ENCODE data around the gene PPWD1. TPM values are rescaled to one million over a fixed set of nuclear protein-coding genes. Genes with fewer than 3 reads are reported as not detected.
A peak's percentile ranks its signal among the peaks of the same experiment; 100 is the strongest.
"Not testable (repeated sequence)": the region's sequence is repeated elsewhere in the genome, so short reads cannot be mapped to it uniquely, and the experiment has no call there.

PPWD1 gene
- polyA plus RNA-seq (ENCODE audit: insufficient read length in 4 of 4) = 10 to 100 TPM; 58.6 to 98.7 (median 74.5) TPM

DNA sequence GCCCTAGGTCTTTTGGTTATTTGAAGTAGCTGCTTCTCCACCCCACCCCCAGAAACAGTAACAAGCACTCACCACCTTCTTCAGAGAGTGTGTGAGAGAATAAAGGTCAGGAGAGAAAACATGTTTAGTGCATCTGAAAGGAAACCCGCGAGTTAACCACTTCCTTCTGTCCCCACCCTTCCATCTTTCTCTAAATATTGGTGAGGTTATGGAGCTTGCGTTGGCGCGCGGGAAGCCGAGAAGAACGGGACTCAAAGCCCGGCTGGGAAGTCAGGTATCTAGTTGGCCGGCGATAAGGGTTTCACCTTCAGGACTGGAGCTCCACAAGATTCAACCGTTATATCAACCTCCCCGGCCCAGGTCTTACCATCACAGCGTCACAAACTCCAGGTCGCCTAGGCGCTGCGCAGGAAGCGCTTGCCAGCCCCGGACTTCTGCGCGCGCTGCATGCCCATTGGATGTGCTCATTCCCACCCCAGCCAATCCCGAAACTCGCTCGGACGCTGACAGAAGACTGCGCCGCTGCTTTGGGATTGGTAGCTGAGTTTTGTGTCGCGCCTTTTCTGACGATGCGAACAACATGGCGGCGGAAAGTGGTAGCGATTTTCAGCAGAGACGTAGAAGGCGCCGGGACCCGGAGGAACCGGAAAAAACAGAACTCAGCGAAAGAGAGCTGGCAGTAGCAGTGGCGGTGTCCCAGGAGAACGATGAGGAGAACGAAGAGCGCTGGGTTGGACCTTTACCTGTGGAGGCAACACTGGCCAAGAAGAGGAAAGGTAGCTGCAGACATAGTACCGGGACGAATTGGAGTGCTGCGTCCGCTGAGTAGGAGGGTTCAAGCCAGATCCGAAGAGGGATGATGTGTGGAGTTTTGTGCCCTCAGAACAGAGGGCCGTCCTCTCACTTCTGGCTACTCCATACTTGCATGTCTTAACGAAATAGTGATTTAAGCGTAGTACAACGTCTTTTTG is at the start of gene PPWD1, which contains the start of gene CENPK:
PPWD1 (plus strand) TSS at position 566 of the 971 bp plus-strand sequence; CDS start at position 581, 15 bp downstream.
CENPK (minus strand) TSS at position 438 of the 971 bp plus-strand sequence. CDS start 8,261 bp downstream, outside the sequence.
- peak; percentile 84 to 93 (median 90) for DNase-seq (ENCODE audit: low read depth in 4 of 4, low spot score in 2 of 4)

DNA sequence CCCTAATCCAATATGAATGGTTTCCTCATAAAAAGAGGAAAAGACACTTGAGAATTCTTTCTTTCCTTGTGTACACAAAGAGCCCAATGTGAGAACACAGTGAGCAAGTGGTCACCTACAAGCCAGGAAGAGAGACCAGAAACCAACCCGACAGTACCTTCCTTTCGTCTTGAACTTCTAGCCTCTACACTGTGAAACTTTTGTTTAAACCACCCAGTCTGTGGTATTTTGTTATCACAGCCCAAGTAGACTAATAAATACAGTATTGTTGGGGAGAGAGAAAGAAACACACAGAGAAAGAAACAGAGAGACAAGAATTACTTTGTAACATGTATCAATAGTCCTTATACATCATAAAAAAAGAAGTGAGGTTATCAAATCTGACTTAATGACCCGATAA is 37.4 kb upstream of the PPWD1 start:
- no peak for DNase-seq (ENCODE audit: low read depth in 4 of 4, low spot score in 2 of 4)

DNA sequence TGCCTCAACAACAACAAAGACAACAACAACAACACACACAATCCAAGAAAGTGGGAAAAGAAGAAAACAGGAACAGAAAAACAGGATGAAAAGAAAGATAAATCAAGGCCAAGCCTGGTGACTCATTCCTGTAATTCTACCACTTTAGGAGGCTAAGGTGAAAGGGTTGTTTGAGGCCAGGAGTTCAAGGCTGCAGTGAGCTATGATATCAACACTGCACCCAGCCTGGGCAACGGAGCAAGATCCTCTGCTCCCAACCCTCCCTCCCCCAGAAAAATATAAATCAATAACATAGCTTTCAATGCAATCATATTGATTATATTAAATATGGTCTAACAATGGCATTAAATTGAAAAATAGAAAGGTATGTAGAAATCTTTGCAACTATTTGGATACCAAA is 32.2 kb upstream of the PPWD1 start:
- DNase-seq (ENCODE audit: low read depth in 4 of 4, low spot score in 2 of 4) = no peak

DNA sequence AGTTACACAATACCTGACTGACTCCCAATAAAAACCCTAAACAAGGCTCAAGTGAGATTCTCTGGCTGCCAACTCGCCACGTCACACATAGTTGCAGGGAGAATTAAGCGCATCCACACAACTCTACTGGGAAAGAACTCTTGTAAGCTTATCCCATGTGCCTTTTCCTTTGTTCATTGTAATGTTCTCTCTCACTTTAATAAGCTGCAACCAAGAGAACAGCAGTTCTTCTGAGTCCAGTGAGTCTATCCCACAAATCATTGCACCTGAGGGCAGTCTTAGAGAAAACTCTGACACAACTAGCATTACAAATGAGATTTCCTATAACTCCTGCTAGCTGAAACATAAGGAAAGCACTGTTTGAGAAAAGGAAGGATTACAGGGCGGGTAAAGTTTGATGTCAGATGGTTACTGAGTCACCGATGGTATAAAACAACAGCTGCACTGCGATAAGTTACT is 27.5 kb upstream of the PPWD1 start:
- no peak for DNase-seq (ENCODE audit: low read depth in 4 of 4, low spot score in 2 of 4)

DNA sequence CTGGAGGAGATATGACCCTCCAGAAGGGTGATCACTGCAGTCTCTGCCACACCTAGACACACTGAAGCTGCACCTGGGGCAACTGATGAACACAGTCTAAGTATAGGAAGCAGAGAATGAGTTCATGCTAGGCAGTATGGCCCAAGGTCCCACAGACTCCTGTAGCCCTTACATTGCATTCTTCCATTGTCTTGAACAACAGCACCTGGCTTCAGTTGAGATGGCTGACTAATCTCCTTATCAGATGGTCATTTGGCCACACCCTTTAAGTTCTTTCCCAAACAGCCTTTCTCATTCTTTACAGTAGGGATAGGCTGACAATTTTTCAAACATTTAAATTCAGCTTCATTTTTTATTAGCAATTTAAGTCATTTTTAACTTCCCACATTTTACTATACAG is 23.3 kb upstream of the PPWD1 start:
- DNase-seq (ENCODE audit: low read depth in 4 of 4, low spot score in 2 of 4) = no peak

DNA sequence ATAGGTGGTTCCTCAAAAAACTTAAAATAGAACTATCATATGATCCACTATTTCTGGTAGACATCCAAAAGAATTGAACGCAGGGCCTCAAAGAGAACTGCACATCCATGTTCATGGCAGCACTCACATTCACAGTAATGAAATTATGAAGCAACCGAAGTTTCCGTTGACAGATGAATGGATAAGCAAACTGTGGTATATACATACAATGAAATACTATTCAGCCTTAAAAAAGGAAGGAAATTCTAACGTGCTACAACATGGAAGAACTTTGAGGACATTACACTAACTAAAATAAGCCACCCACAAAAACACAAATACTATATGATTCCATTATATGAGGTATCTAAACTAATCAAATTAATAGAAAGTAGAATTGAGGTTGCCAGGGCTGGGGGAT is 18.6 kb upstream of the PPWD1 start:
- DNase-seq (ENCODE audit: low read depth in 4 of 4, low spot score in 2 of 4) = no peak

DNA sequence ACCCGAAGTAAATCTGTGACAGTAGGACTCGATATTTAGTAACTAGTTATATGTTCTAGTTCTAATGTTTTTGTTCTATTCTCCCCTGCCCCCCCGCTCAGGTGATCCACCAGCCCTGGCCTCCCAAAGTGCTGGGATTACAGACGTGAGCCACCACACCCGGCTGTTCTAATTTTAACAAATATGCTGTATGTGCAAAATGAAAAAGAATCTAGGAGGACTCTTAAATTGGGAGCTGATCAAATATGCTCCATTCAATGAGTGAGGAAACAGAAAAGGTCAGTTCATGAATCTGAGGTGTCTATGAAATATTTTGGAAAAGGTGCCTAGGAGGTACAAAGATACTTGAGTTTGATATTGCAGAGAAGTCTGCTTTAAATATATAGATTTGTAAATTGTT is 17.0 kb upstream of the PPWD1 start:
- no peak for DNase-seq (ENCODE audit: low read depth in 4 of 4, low spot score in 2 of 4)

DNA sequence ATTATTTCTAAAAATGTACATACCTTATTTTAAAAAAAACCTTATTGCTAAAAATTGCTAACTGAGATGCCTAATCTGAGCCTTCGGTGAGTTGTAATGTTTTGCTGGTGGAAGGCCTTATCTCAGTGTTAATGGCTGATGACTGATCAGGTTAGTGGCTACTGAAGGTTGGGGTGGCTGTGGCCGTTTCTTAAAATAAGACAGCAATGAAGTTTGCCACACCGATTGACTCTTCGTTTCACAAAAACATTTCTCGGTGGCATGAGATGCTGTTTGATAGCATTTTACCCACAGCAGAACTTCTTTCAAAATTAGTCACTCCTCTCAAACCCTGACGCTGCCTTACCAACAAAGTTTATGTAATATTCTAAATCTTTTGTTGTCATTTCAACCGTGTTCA is 14.8 kb upstream of the PPWD1 start:
- no peak for DNase-seq (ENCODE audit: low read depth in 4 of 4, low spot score in 2 of 4)

DNA sequence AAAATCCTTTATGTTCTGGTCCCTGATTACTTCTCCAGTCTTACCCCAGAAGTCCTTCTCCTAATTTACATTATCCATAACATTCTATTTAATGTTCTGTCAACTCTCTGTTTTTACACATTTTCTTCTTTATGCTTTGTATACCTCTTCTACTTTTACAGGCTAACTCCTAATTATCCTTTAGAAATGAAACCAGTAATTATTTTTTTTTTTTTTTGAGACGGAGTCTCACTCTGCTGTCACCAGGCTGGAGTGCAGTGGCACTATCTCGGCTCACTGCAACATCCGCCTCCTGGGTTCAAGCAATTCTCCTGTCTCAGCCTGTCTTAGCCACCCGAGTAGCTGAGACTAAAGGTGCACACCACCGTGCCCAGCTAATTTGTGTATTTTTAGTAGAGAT is 9.2 kb upstream of the PPWD1 start:
- DNase-seq (ENCODE audit: low read depth in 4 of 4, low spot score in 2 of 4) = no peak

DNA sequence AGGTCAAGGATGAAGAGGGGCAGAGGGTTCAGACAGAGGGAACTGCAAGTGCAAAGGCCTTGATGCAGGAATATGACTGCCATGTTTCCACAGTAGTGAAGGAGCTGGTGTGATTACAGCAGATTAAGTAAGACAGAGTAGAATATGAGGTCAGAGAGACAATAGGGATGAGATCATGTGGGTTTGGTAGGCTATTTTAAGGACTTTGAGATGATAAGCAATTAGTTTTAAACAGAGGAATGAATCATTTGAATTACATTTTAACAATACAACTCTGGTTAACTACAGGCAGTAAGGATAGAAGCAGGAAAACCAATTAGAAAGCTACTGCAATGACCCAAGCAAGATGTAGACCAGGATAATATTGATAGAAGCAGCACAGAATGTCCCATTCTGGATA is 7.8 kb upstream of the PPWD1 start:
- no peak for DNase-seq (ENCODE audit: low read depth in 4 of 4, low spot score in 2 of 4)

DNA sequence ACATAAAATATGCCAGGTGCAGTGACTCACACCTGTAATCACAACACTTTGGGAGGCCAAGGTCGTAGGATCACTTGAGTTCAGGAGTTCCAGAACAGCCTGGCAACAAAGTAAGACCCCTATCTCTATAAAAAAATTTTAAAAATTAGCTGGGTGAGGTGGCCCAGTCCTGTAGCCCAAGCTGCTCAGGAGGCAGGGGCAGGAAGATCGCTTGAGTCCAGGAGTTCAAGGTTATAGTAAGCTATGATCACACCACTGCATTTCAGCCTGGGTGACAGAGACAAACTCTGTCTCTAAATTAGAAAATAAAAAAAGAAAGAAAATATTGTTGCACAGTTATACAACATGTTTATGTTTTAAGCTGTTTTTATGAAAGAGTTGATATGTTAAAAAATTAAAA is 6.9 kb upstream of the PPWD1 start:
- DNase-seq (ENCODE audit: low read depth in 4 of 4, low spot score in 2 of 4) = no peak

DNA sequence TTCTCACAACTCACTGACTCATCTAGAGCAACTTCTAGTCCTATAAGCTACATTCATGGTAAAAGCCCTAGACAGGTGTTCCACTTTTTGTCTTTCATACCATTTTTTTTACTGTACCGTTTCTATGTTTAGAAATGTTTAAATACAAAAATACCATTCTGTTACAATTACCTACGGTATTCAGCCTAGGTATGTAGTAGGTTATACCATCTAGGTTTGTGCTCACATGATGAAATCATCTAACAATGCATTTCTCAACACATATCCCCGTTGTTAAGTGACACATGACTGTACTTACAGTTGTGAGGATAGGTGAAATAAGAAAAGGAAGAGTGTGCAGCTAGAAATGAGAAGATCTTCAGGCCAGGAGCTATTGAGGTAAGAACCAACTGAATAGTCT is 6.4 kb upstream of the PPWD1 start:
- no peak for DNase-seq (ENCODE audit: low read depth in 4 of 4, low spot score in 2 of 4)

DNA sequence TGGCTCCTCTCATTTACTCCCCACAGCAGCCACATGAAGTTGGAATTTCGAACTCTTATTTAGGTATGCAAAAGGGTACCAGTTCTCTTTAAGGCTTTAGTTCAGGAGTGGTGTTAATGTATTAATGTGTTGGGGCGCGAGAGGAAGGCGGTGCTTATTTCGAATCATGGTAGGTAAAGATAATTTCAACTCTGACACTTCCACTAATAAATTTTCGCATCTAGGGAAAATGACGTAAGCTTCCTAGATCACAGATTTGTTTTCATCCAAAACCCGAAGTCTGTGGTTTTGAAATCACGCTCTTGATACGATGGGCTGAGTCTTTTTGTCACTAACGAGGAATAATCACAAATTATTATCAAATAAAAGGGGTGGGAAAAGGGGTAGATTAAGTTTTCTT is 681 bp downstream of the PPWD1 start:
- no peak for DNase-seq (ENCODE audit: low read depth in 4 of 4, low spot score in 2 of 4)

DNA sequence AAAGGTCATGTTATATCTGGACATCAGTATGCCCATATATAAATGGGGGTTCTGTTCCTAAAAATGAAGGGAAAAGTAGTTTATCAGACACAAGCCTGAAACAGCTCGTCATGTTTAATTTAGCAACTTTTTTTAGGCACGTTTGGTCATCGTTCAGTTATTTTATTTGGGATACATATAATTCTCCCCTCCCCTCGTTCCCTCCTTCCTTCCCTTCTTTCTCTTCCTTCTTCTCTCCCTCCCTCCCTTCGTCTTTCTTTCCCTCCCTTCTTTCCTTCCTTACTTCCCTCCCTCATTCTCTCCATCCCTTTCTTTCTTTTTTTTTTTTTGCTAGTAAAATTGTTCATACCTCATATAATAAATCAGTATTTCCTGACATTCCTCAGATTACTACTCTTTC is 3.4 kb downstream of the PPWD1 start:
- no peak for DNase-seq (ENCODE audit: low read depth in 4 of 4, low spot score in 2 of 4)

DNA sequence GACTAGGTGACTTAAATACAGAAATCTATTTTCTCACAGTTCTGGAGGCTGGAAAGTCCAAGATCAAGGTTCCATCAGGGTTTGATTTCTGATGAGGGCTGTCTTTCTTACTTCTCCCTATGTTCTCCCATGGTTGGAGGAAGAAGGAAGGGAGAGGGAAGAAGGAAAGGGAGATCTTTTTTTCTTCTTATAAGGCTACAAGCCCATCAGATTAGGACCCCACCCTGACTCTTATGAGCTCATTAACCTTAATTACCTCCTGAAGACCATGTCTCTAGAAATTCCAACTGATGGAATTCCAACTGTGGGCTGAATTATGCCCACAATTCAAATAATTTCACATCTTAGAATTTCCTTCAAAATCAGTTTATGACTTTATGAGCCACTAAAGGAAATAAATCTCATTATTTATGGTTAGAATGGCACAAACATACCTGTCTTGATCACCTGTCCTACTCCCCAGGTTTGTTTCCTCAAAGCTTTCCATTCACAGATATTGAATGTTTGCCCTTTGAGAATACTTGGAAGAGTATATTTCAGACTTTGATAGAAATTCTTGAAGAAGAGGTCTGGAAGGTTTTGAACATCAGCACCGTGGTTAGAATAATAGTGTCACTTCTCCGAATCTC is 7.6 kb downstream of the PPWD1 start:
- no peak for DNase-seq (ENCODE audit: low read depth in 4 of 4, low spot score in 2 of 4)

DNA sequence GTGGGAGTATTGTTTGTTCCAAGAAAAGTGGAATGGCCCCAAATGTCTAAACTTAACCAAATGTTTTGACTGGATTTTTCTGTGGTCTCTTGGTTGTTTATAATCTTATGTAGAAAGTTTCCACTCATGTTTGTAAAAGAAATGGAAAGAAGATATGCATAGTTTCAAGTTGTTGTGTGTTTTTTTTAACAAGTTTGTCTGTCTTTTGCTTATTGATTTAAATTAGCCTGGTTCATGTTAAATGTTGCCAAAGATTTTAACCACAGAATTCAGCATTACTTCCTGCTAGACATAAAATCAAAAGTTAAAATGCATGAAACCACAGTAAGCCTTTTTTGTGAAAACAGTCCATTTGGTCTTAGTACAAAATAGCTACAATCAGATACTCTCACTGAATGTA is 14.0 kb downstream of the PPWD1 start:
- no peak for DNase-seq (ENCODE audit: low read depth in 4 of 4, low spot score in 2 of 4)

DNA sequence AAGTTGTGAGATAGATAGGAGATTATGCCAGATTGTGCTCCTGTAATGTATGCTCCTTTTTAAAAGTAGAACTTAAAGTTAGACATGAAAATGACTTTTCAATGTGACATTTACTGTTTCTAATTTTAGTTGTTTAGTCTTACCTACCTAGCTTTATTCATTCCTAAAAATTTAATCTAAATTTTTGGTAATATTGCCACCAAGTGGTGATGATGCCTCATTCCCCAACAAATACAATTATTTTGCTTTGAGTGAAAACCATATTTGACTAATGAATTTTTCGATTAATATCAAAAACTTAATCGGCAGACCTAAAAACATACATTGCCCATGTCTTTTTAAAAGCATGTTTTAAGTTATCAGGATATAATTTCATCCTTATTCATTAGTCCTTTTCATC is 25.6 kb downstream of the PPWD1 start:
- DNase-seq (ENCODE audit: low read depth in 4 of 4, low spot score in 2 of 4) = no peak

DNA sequence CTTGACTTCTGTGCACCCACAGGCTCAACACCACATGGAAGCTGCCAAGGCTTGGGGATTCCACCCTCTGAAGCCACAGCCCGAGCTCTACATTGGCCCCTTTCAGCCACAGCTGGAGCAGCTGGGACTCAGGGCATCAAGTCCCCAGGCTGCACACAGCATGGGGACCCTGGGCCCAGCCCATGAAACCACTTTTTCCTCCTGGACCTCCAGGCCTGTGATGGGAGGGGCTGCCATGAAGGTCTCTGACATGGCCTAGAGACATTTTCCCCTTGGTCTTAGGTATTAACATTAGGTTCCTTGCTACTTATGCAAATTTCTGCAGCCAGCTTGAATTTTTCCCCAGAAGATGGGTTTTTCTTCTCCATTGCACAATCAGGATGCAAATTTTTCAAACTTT is 38.7 kb downstream of the PPWD1 start:
- not testable (repeated sequence) for DNase-seq (ENCODE audit: low read depth in 4 of 4, low spot score in 2 of 4)

DNA sequence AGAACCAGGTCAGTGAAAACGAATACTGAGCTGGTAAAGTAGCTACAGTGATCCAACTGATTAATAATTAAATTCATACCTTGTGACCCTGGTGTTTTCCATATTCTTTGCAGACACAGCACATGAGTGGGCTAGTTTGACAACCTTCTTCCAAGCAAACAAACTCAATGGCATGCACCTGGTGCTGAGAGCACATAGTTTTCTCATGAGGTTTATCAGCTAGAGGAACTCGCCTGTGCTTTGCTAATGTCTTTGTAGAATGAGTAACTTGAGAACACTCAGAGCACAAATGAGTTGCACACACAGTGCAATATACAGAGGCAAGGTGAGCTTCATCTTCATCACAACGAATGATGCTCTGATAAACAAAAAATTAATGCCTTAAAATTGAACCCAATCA is 48.4 kb downstream of the PPWD1 start:
- no peak for DNase-seq (ENCODE audit: low read depth in 4 of 4, low spot score in 2 of 4)

DNA sequence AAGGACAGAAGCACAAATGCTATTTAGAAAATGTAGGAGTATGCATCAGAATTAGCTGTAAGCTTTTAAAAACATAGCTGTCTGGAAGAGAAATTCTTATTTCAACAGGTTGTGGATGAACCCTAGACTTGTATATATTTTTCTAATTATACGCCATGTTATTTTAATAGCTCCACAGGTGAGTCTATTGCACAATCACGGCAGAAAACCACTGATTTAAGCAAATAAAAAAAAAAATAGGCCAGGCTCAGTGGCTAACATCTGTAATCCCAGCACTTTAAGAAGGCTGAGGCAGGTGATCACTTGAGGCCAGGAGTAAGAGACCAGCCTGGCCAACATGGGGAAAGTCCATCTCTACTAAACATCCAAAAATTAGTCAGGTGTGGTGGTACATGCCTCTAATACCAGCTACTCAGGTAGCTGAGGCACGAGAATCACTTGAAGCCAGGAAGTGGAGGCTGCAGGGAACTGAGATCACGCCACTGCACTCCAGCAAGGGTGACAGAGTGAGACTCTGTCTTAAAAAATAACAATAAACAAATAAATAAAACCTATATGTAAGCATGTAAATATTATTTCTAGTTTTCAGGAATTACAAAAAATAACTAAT is 49.3 kb downstream of the PPWD1 start:
- DNase-seq (ENCODE audit: low read depth in 4 of 4, low spot score in 2 of 4) = no peak

DNA sequence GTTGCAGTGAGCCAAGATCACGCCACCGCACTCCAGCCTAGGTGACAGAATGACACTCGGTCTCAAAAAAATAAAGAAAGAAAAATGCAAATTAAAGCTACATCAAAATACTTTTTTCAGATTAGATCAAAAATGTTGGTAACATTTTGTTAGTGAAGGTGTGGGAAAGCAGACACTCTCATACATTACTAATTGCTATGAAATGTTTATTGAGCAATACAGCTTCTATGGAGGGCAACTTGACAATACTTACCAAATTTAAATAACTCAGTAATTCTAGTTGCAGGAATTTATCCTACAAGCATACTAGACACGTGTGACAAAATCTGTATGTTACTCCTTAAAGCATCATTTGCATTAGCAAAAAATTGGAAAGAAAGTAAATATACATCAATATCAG is 56.9 kb downstream of the PPWD1 start:
- no peak for DNase-seq (ENCODE audit: low read depth in 4 of 4, low spot score in 2 of 4)
